ENCODE results near the gene TSEN54.

TSEN54 gene

GRCh38 chr17:75503976-75504346, 12.4 kb upstream of the TSEN54 start:
- DNase-seq (ENCODE audit: low read depth, low spot score): no peak

- no peak for DNase-seq (ENCODE audit: low read depth, low spot score)
These were observed 11.8 kb upstream of the TSEN54 start for GRCh38 chr17:75504347-75505151.

GRCh38 chr17:75505152-75505409, 11.2 kb upstream of the TSEN54 start:
- DNase-seq (ENCODE audit: low read depth, low spot score): no peak

GRCh38 chr17:75505640-75506039, 10.7 kb upstream of the TSEN54 start:
- DNase-seq (ENCODE audit: low read depth, low spot score): no peak

GRCh38 chr17:75506134-75506533, 10.2 kb upstream of the TSEN54 start:
- DNase-seq (ENCODE audit: low read depth, low spot score): no peak

- DNase-seq (ENCODE audit: low read depth, low spot score): no peak
These were observed 9.4 kb upstream of the TSEN54 start for GRCh38 chr17:75506888-75507287.

GRCh38 chr17:75507733-75508719, 8.3 kb upstream of the TSEN54 start:
- no peak for DNase-seq (ENCODE audit: low read depth, low spot score)

GRCh38 chr17:75508931-75509361, 7.4 kb upstream of the TSEN54 start:
- DNase-seq (ENCODE audit: low read depth, low spot score): no peak

- no peak for DNase-seq (ENCODE audit: low read depth, low spot score)
These were observed 6.6 kb upstream of the TSEN54 start for GRCh38 chr17:75509528-75510258.

- DNase-seq (ENCODE audit: low read depth, low spot score): no peak
These were observed 5.1 kb upstream of the TSEN54 start for GRCh38 chr17:75511270-75511609.

- DNase-seq (ENCODE audit: low read depth, low spot score): no peak
These were observed 4.4 kb upstream of the TSEN54 start for GRCh38 chr17:75511610-75512575.

- DNase-seq (ENCODE audit: low read depth, low spot score): no peak
These were observed 3.2 kb upstream of the TSEN54 start for GRCh38 chr17:75512926-75513640.

- DNase-seq (ENCODE audit: low read depth, low spot score): no peak
These were observed 2.7 kb upstream of the TSEN54 start for GRCh38 chr17:75513641-75514000.

GRCh38 chr17:75514299-75514918, 1.9 kb upstream of the TSEN54 start:
- DNase-seq (ENCODE audit: low read depth, low spot score): no peak

- no peak for DNase-seq (ENCODE audit: low read depth, low spot score)
These were observed 1.3 kb upstream of the TSEN54 start for GRCh38 chr17:75514919-75515495.

- DNase-seq (ENCODE audit: low read depth, low spot score): no peak
These were observed 653 bp upstream of the TSEN54 start, which contains the start of gene CASKIN2 for GRCh38 chr17:75515496-75516254. Gene CASKIN2 (minus strand): TSS chr17:75515537. CDS start chr17:75513804, 1,733 bp downstream.

GRCh38 chr17:75516619-75517296, 430 bp downstream of the TSEN54 start:
- no peak for DNase-seq (ENCODE audit: low read depth, low spot score)

GRCh38 chr17:75517297-75517865, 1.1 kb downstream of the TSEN54 start:
- no peak for DNase-seq (ENCODE audit: low read depth, low spot score)
